Measurements from ENCODE around the gene MDGA2.
"Not testable (repeated sequence)": the region's sequence is repeated elsewhere in the genome, so short reads cannot be mapped to it uniquely, and the experiment has no call there.

MDGA2 gene

GRCh38 chr14:47191700-47192099, 483.7 kb downstream of the MDGA2 start:
- H3K27me3 ChIP-seq (replicated peaks; ENCODE audit: control insufficient read depth, insufficient read depth, low read length), result no peaks in the 10 kb centered on the region
- no peaks in the 10 kb centered on the region for H3K36me3 ChIP-seq (ENCODE audit: control insufficient read depth, insufficient read depth, low read length)
- H3K4me3 ChIP-seq (replicated peaks; ENCODE audit: low read depth, low read length), result no peak overlapping the region
- DNase-seq (ENCODE audit: extremely low read depth, insufficient read length), result no peak
- no peak for TF ChIP-seq CTCF (IDR thresholded peaks at IDR 0.05; ENCODE audit: insufficient read depth, low read length, poor library complexity, severe bottlenecking)

- Histone ChIP-seq H3K27me3 (replicated peaks; ENCODE audit: control insufficient read depth, insufficient read depth, low read length) (no peaks in the 10 kb centered on the region), H3K4me3 (replicated peaks; ENCODE audit: low read depth, low read length) (no peak overlapping the region), H3K36me3 (ENCODE audit: control insufficient read depth, insufficient read depth, low read length) (no peaks in the 10 kb centered on the region)
- DNase-seq (ENCODE audit: extremely low read depth, insufficient read length), result no peak
- no peak for TF ChIP-seq CTCF (IDR thresholded peaks at IDR 0.05; ENCODE audit: insufficient read depth, low read length, poor library complexity, severe bottlenecking)
These were observed 485.4 kb downstream of the MDGA2 start for GRCh38 chr14:47189911-47190484.

DNA sequence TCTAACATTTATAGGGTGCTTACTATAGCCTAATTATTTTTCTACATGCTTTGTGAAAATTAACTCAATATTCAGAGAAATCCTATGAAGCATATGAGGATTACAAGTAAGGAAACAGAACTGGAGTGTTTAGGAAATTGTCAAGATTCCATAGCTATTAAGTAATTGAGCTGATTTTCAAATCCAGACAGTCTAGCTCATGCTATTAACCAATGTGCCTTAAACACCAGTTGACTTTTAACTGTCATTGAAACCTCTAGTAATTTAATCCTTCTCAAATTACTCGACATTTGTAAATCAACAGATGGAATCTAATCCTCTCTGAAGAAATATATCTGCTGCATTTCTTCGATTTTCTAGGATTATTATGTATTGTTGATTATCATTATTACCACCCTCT, 488.9 kb downstream of the MDGA2 start:
- no peak for DNase-seq (ENCODE audit: extremely low read depth, insufficient read length)
- Histone ChIP-seq H3K4me3 (replicated peaks; ENCODE audit: low read depth, low read length) (no peak overlapping the region), H3K27me3 (replicated peaks; ENCODE audit: control insufficient read depth, insufficient read depth, low read length) (no peaks in the 10 kb centered on the region), H3K36me3 (ENCODE audit: control insufficient read depth, insufficient read depth, low read length) (no peaks in the 10 kb centered on the region)
- TF ChIP-seq CTCF (IDR thresholded peaks at IDR 0.05; ENCODE audit: insufficient read depth, low read length, poor library complexity, severe bottlenecking), result no peak

GRCh38 chr14:47179906-47180305, 495.5 kb downstream of the MDGA2 start:
- TF ChIP-seq CTCF (IDR thresholded peaks at IDR 0.05; ENCODE audit: insufficient read depth, low read length, poor library complexity, severe bottlenecking), result no peak
- no peak overlapping the region for H3K4me3 ChIP-seq (replicated peaks; ENCODE audit: low read depth, low read length)
- no peak for DNase-seq (ENCODE audit: extremely low read depth, insufficient read length)
- H3K36me3 ChIP-seq (ENCODE audit: control insufficient read depth, insufficient read depth, low read length), result no peaks in the 10 kb centered on the region
- no peaks in the 10 kb centered on the region for H3K27me3 ChIP-seq (replicated peaks; ENCODE audit: control insufficient read depth, insufficient read depth, low read length)

DNA sequence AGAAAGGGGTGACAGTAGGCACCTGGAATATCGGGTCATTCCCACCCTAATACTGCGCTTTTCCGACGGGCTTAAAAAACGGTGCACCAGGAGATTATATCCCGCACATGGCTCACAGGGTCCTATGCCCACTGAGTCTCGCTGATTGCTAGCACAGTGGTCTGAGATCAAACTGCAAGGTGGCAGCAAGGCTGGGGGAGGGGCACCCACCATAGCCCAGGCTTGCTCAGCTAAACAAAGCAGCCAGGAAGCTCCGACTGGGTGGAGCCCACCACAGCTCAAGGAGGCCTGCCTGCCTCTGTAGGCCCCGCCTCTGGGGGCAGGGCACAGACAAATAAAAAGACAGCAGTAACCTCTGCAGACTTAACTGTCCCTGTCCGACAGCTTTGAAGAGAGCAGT, 503.5 kb downstream of the MDGA2 start:
- DNase-seq (ENCODE audit: extremely low read depth, insufficient read length); H3K36me3 ChIP-seq (ENCODE audit: control insufficient read depth, insufficient read depth, low read length); H3K27me3 ChIP-seq (replicated peaks; ENCODE audit: control insufficient read depth, insufficient read depth, low read length); H3K4me3 ChIP-seq (replicated peaks; ENCODE audit: low read depth, low read length): not testable (repeated sequence)

GRCh38 chr14:47167402-47167801, 508.0 kb downstream of the MDGA2 start:
- TF ChIP-seq CTCF (IDR thresholded peaks at IDR 0.05; ENCODE audit: insufficient read depth, low read length, poor library complexity, severe bottlenecking), result no peak
- no peak for DNase-seq (ENCODE audit: extremely low read depth, insufficient read length)
- Histone ChIP-seq H3K36me3 (ENCODE audit: control insufficient read depth, insufficient read depth, low read length) (no peaks in the 10 kb centered on the region), H3K4me3 (replicated peaks; ENCODE audit: low read depth, low read length) (no peak overlapping the region), H3K27me3 (replicated peaks; ENCODE audit: control insufficient read depth, insufficient read depth, low read length) (no peaks in the 10 kb centered on the region)

All from GM06990 (cell line).